HG02642 (cell line): Measurements from ENCODE around the gene ZNF469.

ENCODE experiments used
- ATAC-seq: cut with Tn5 transposase; IDR thresholded peaks from one replicate; pipeline ENCODE4 v1.9.1; 2021; ENCODE audit warnings: mild to moderate bottlenecking; ENCODE audit not compliant: unreplicated experiment, poor library complexity

Gene ZNF469

GRCh38 chr16:88419790-88420189, 37.0 kb downstream of the ZNF469 start:
- ATAC-seq: no peak

GRCh38 chr16:88420496-88420895, 37.7 kb downstream of the ZNF469 start:
- no peak for ATAC-seq

GRCh38 chr16:88421301-88421700, 38.5 kb downstream of the ZNF469 start:
- ATAC-seq: no peak

- ATAC-seq: no peak
Measured at GRCh38 chr16:88421871-88422433, 39.2 kb downstream of the ZNF469 start.

- ATAC-seq: no peak
Measured at GRCh38 chr16:88422733-88423447, 40.1 kb downstream of the ZNF469 start.

GRCh38 chr16:88423448-88423850, 40.7 kb downstream of the ZNF469 start:
- no peak for ATAC-seq

- ATAC-seq: no peak
Measured at GRCh38 chr16:88424587-88425235, 42.0 kb downstream of the ZNF469 start.

- no peak for ATAC-seq
Measured at GRCh38 chr16:88426018-88426417, 43.3 kb downstream of the ZNF469 start.

- no peak for ATAC-seq
Measured at GRCh38 chr16:88427376-88427775, 44.6 kb downstream of the ZNF469 start.

- ATAC-seq: no peak
Measured at GRCh38 chr16:88428156-88428555, 45.4 kb downstream of the ZNF469 start.

GRCh38 chr16:88428616-88429386, 46.0 kb downstream of the ZNF469 start:
- no peak for ATAC-seq

- no peak for ATAC-seq
Measured at GRCh38 chr16:88429387-88430184, 46.8 kb downstream of the ZNF469 start.

GRCh38 chr16:88430185-88430523, 47.4 kb downstream of the ZNF469 start:
- no peak for ATAC-seq

- ATAC-seq: no peak
Measured at GRCh38 chr16:88430524-88431446, 48.0 kb downstream of the ZNF469 start.

GRCh38 chr16:88431651-88432050, 48.9 kb downstream of the ZNF469 start:
- no peak for ATAC-seq

GRCh38 chr16:88432174-88432573, 49.4 kb downstream of the ZNF469 start:
- ATAC-seq: no peak
